GM21576 (cell line): Measurements from ENCODE around the gene INTS3.
"Not testable (repeated sequence)": the region's sequence is repeated elsewhere in the genome, so short reads cannot be mapped to it uniquely, and the experiment has no call there.

ENCODE experiments used
- ATAC-seq: cut with Tn5 transposase; IDR thresholded peaks from one replicate; pipeline ENCODE4 v1.9.1; 2021; ENCODE audit warnings: mild to moderate bottlenecking, moderate library complexity; ENCODE audit not compliant: unreplicated experiment

The INTS3 gene

DNA sequence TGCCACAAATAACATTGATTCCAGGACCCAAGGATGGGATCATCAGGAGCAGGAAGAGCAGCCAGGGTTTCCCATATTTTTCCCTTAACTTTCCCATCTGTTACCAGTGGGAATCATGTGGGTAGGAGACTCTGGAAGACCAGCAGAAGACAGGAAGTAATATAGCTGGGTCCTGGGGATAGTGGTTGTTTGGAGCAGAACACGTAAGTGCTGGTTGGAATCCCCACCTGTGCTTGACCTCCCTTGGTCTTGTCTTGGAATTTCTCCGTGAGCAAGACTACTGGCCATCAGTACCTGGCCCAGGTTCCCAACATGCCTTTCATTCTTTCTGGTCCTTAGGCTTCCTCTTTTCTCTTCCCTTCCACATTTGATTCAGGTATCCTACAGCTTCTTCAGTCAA, 26.4 kb downstream of the INTS3 start:
- no peak for ATAC-seq

- ATAC-seq, result no peak
Observed at GRCh38 chr1:153760440-153760839, 32.6 kb downstream of the INTS3 start.

DNA sequence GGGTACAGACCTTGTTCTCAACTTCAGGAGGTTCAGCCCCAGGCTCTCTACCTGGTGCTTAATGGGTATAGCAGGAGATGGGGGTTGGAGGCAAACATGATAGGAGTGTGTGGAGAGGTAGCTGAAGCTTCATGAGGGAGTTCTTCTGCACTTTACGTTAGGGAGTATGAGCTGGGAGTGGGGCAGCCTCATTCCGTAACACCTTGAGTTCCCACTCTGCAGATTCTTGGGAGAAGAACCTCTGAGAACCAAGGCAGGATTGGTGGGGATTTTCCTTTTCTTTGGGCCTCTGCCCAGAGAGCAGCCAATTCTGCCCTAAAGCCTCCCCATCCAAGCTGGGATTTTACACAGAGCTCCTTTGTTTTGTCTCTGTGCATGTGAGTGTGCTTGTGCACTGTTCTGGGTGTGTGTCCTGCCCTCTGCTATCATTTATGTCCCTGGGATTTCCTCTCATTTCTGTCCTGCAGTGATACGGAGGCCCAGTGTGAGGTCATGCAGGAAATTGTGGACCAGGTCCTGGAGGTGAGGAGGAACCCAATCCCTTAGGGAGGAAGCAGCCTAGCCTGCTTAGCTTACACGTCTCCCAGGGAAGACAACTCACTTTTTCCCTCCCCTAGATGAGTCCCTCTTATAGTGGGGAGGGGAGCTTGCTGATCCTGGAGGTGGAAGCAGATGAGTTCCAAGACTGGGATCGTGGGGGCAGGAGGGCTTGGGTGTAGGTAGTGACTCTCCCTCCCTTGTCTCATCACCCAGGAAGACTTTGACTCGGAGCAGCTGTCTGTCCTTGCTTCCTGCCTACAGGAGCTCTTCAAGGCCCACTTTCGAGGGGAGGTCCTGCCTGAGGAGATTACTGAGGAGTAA, 35.7 kb downstream of the INTS3 start:
- ATAC-seq, result no peak

- ATAC-seq, result no peak
Observed at GRCh38 chr1:153764310-153764709, 36.5 kb downstream of the INTS3 start.

DNA sequence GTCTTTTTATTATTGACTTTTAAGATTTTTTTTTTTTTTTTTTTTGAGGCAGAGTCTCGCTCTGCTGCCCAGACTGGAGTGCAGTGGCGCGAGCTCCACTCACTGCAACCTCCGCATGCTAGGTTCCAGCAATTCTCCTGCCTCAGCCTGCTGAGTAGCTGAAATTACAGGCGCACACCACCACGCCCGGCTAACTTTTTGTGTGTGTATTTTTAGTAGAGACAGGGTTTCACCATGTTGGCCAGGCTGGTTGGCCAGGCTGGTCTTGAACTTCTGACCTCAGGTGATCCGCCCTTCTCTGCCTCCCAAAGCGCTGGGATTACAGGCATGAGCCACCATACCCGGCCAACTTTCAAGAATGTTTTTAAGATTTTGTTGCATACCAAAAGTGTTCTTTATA, 38.8 kb downstream of the INTS3 start:
- not testable (repeated sequence) for ATAC-seq

GRCh38 chr1:153767519-153767918, 39.7 kb downstream of the INTS3 start:
- ATAC-seq, result no peak

- no peak for ATAC-seq
Observed at GRCh38 chr1:153768316-153769181, 40.7 kb downstream of the INTS3 start.

DNA sequence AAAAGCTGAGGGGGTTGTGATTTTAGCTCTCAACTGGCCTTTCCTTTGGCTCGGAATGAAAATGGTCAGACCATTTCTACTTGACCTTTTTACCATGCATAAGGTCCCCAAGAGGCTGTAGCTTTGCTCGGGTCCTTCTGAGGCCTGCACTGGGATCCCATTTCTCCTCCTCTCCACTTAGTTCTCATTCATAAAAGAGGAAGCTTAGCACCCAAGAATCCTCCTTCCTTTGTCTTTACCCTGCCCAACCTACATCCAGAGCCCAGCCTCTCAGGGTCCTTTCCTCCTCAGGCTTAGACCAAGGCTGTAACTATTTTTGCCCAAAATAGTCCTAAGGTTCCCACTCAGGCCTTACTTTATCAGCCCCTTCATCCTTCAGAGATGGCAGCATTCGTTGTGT, 41.4 kb downstream of the INTS3 start:
- no peak for ATAC-seq

DNA sequence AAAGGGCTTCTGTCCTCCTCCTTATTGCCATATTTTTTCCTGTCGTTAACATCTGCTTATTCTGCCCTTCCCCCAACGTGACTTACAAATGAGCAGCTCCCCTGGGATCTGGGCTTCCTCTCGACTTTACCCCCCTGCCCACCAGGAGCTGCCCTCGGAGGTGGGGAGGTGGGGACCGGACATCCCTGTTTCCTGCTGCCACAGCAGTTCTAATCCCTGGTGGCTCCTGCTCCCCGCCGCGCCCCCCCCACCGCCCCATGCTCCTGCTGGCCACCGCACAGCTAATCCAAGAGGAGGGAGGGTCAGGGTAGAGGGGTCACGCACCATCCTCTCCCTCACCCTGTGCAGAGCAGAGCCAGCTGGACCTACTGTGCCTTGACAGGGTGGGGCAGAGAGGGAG, 42.9 kb downstream of the INTS3 start:
- ATAC-seq, result no peak

DNA sequence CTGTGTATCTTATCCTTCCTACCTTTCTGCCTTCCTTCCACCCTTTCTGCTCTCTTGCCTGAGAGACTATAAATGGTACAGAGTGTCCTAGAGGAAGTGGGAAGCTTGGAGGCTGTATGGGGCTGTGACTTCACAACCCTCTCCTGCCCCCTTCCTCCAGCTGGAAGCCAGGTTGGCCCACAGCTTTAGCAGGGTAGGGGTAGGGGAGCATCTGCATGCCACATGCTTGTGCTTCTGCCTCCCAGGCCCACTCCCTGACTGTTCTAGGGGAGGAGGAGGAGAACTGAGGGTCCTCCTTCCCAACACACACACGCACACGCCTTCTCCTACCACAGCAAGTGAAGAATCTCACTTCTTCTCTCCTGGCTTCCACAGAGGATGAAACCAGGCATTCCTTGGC, 43.4 kb downstream of the INTS3 start:
- no peak for ATAC-seq

DNA sequence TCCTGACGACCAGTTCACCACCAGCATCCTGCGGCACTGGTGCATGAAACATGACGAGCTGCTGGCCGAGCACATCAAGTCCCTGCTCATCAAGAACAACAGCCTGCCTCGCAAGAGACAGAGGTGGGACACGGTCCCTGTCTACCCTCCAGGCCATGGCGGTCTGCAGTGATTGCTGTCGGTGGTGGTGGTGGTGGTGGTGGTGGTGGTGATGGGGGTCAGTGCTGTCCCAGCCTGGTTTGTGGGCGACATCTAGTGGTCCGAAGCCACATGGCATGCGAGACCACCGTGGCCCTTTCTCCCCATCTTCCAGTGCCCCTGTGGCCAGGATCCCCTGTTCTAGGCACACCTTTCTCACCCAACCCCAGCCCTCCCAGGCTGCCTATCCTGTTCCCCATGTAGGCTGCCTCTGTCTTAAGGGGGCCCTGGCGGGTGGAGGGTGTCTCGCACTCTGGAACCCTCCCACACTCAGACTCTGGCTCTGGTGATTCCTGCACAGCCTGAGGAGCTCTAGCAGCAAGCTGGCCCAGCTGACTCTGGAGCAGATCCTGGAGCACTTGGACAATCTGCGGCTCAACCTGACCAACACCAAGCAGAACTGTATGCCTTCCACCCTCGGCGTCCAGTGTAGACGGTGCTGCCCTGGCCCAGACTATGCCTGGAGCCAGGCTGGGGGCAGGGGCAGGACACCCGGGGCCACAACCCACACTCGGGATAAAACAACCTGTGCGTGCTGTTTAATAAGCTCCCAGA, 44.2 kb downstream of the INTS3 start:
- ATAC-seq, result no peak

GRCh38 chr1:153773096-153773921, 45.5 kb downstream of the INTS3 start:
- ATAC-seq, result no peak

- ATAC-seq, result no peak
Observed at GRCh38 chr1:153774026-153774595, 46.3 kb downstream of the INTS3 start.

- no peak for ATAC-seq
Observed at GRCh38 chr1:153774780-153775457, 47.1 kb downstream of the INTS3 start, which contains the start of gene SLC27A3. Gene SLC27A3, plus strand, starts transcription at chr1:153775407. Its CDS starts 91 bp downstream, at chr1:153775498.

DNA sequence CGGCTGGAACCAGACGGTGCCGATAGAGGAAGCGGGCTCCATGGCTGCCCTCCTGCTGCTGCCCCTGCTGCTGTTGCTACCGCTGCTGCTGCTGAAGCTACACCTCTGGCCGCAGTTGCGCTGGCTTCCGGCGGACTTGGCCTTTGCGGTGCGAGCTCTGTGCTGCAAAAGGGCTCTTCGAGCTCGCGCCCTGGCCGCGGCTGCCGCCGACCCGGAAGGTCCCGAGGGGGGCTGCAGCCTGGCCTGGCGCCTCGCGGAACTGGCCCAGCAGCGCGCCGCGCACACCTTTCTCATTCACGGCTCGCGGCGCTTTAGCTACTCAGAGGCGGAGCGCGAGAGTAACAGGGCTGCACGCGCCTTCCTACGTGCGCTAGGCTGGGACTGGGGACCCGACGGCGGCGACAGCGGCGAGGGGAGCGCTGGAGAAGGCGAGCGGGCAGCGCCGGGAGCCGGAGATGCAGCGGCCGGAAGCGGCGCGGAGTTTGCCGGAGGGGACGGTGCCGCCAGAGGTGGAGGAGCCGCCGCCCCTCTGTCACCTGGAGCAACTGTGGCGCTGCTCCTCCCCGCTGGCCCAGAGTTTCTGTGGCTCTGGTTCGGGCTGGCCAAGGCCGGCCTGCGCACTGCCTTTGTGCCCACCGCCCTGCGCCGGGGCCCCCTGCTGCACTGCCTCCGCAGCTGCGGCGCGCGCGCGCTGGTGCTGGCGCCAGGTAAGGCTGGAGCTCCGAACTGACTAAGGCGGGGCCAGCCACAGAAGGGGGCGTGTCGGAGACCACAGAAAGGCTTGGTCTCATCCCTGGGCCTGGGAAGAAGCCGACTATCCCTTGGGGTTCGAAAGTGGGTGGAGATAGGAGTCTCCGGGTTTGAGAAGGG, 47.8 kb downstream of the INTS3 start:
- no peak for ATAC-seq

GRCh38 chr1:153776352-153776751, 48.5 kb downstream of the INTS3 start:
- no peak for ATAC-seq

- no peak for ATAC-seq
Observed at GRCh38 chr1:153776845-153777370, 49.1 kb downstream of the INTS3 start.

DNA sequence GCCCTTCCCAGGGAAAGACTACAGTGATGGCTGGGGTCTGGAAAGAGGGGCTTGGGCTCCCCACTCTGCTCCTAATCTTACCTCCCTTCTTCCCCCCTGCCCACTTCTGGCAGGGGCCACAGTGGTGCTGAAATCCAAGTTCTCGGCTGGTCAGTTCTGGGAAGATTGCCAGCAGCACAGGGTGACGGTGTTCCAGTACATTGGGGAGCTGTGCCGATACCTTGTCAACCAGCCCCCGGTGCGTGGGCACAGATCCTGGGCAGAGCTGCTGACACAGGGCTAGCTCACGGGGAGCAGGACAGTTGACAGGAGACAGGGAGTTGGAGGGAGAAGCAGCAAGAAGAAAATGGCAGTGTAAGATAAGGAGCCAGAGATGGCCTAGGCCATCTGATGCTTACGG, 49.8 kb downstream of the INTS3 start:
- ATAC-seq, result no peak
